Measurements from ENCODE around the gene SLC12A7.

The SLC12A7 gene

DNA sequence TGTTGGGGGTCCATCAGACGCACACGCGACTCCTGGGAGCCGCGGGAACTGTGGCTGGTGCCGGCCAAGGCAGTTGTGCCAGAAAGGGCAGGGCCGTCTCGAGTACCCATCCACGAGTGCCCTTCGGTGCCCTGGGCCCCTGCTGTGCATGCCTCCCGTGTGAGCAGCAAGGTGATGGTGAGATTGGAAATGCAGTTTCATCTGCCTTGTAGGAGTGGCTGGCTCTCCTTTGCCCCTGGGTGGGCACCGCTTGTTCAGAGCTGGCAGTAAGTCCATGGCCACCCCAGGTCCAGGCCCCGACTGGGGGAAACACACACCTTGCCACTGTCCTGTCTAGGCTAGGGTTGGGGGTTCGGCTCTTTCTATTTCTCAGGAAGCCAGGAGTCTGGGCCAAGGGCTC, 97.5 kb downstream of the SLC12A7 start:
- no peak for FAIRE-seq

GRCh38 chr5:1013948-1014301, 97.9 kb downstream of the SLC12A7 start:
- FAIRE-seq = no peak

- no peak for FAIRE-seq
Observed at GRCh38 chr5:1013238-1013947, 98.5 kb downstream of the SLC12A7 start.

GRCh38 chr5:1012900-1013237, 99.0 kb downstream of the SLC12A7 start:
- FAIRE-seq = no peak

- FAIRE-seq = no peak
Observed at GRCh38 chr5:1012313-1012841, 99.5 kb downstream of the SLC12A7 start.

GRCh38 chr5:1011741-1012312, 100.0 kb downstream of the SLC12A7 start:
- no peak for FAIRE-seq

GRCh38 chr5:1011226-1011631, 100.6 kb downstream of the SLC12A7 start:
- FAIRE-seq = no peak

- FAIRE-seq = no peak
Observed at GRCh38 chr5:1010641-1011046, 101.2 kb downstream of the SLC12A7 start.

DNA sequence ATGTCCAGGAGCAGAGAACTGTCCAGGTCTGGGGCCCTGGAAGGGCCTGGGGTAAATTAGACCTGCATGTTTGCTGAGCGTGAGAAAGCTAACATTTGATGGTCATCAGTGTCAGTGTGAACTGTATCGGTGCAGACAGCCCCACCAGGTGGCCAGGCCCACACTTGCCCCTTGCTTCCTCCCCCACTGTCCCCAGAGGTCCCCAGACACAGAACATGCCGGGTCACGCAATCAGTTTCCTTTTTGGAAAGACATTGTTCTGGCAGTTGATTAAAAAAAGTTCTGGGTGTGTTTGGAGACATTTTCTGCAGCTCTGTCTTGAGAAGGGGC, 101.7 kb downstream of the SLC12A7 start:
- no peak for FAIRE-seq

DNA sequence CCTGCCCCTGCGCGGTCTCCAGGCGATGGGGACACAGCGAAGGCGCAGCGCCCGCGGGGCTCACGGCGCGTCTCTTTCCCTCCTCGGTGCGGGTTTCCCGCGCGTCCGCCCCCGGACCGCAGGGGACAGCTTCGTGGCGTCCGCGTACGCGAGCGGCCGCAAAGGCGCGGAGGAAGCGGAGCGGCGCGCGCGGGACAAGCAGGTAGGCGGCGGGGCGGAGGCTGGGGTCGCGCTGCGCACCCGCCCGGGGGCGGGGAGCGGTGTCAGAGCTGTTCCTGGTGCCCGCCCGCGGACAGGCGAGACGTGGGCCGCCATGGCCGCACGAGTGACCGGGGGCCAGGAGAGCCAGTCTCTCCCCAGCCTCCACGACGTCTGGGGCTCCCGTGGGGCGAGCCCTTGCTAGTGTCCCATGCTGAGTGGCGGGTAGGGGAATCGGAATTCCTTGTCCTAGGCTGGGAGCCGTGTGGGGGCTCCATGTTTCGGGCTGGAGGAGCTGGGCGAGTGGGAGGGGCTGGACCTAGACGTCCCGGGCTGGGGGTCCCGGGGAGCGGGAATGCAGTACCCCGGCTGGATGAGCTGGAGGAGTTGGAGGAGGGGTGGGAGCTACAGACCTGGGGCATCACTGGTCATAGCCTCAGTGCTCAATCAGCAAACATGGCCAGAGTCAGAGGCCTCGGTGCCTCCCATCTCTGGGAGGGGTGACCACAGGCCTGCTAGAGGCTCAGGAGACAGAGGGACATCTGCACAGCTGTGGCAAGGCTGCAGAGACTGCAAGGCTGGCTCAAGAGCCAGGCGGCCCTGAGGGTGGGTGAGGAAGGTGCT, 102.3 kb downstream of the SLC12A7 start:
- FAIRE-seq = no peak

DNA sequence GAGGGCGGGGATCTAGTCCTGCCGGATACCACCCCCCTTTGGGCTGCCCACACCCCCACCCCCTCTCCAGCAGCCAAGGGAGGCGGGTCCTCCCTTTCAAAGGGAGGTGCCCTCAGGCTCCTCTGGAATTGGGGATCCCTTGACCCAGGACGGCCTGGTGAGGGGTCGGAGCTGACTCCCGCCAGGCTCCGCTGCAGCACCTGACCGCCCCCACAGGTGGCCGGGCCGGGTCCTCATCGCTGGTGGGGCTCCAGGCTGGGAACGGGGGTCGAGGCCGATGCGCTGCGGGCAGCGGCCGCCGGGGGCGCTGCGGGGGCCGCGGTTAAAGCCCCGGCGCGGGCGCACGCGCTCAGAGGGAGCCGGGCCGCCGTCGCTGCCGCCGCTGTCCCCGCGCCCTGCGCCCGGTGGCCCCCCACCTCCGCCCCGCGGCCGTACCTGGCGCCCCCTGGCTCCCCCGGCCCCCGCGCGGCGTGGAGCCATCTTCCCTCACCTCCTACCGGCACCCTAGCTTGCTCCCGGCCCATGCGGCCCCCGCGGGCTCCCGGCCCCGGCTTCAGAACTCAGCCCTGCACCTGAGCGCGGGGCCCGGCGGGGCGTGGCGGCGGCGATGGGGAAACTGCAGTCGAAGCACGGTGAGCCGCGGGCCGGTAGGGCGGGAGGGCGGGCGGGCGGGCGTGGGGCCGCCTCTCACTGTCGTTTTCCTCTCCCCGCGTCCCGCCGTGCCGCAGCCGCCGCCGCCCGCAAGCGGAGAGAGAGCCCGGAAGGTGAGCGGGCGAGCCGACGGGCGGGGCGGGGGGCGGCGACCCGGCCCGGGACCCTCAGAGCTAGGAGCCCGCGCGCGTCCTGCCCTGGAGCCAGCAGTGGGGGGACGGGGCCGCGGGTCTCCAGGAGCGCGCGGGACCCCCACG, 103.2 kb downstream of the SLC12A7 start, which contains the start of gene NKD2:
NKD2 (plus strand) TSS at position 352 of the 908 bp plus-strand sequence; CDS start at position 608, 256 bp downstream.
- FAIRE-seq = no peak

DNA sequence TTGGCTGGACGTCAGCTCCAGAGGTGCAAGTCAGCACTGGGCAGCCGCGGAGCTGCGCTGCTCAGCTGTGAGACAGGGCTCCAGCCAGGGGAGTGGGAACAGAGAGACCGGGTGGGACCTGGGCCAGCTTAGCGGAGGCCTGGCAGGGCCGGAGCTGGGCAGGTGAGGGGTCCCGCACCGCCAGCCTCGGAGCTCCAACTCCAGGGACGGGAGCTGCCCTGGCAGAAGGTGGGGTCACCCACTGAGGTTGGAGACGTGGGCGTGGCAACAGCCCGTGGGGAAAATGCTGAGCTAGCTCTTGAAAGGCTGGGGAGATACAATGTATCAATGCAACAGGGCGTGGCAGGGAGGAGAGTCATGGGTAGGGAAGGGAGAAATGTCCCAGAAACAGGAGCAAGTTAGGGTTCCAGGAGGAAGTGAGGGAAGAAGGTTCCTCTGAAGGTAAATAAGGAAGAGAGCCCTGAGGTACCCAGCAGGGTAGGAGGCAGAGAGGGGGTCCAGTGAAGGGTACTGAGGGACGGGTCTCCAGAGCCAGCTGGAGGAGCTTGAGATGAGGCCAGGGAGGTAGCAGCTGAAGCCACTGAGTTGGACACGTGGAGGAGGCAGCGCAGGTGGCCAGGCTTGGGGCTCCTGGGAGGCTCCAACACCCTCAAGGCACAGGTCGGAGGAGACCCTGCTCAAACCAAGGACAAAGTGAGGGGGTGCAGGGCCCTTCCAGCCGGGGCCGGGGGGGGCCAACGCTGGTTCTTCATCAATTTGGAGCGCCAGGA, 104.0 kb downstream of the SLC12A7 start:
- no peak for FAIRE-seq

DNA sequence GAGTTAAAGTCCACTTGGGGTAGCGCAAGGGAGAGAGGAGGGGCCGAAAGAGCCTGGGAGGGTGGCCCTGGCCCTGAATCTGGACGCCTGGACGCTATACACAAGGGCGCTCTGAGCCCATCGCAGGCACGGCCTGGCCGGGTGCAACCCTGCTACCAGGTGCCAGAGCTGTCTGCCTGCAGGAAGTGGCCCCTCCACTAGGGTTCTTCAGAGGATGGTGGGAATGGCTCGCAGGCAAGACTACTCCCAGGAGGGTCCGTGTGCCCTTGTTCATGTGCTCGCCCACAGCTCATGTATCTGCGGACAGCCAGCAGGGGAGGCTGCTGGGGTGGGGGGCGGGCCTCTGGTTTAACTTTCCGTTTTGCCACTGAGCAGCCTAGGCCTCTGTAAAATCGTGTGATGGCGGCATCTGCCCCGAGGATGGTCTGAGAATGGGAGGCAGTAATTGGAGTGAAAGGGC, 104.6 kb downstream of the SLC12A7 start:
- FAIRE-seq = no peak

GRCh38 chr5:1006656-1007071, 105.2 kb downstream of the SLC12A7 start:
- FAIRE-seq = no peak

GRCh38 chr5:1005904-1006655, 105.8 kb downstream of the SLC12A7 start:
- FAIRE-seq = no peak

DNA sequence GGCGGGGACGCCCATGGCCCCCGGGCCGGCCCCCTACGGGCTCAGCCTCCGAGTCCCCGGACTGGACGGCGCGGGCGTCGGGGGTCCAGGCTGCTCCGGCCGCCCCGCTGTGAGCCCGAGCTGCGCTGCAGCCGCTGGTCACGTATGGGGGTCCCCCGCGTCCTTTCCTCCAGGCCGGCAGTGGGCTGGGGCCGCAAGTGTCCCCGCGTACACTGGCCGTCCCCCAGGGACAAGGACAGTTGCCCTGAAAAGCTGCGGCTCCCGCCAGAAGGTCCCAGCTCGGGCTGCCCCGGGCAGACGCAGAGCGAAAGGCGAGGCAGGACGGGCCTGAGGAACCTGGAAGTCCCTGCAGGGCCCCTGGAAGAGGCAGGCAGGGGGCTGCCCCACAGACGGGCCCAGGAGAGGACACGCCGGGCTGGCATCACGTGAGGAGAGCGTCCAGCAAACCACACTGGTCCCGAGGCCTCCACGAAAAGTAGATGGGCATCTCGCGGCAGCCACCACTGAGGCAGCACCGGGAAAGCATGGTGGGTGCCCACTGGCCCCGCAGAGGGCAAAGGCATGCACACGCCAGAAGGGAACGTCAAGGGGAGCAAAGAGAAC, 106.5 kb downstream of the SLC12A7 start:
- no peak for FAIRE-seq

GRCh38 chr5:1004461-1005248, 107.2 kb downstream of the SLC12A7 start:
- no peak for FAIRE-seq

GRCh38 chr5:1003296-1003937, 108.4 kb downstream of the SLC12A7 start:
- no peak for FAIRE-seq

GRCh38 chr5:1002836-1003235, 109.0 kb downstream of the SLC12A7 start:
- FAIRE-seq = no peak

GRCh38 chr5:1002271-1002546, 109.7 kb downstream of the SLC12A7 start:
- no peak for FAIRE-seq
